Subcutaneous preadipocyte (primary cell): Measurements from ENCODE around the gene GLRX3. TPM values are rescaled to one million over a fixed set of nuclear protein-coding genes. Genes with fewer than 3 reads are reported as not detected.

Experiments
- total RNA-seq: library from RNA; depleted of rRNA; stranded (reverse); fragments of >200 nt; gene quantifications from 2 replicates; pipeline ENCODE4 v1.2.3, GENCODE V29; 2012

Gene GLRX3
- 86.0 and 88.8 TPM in 2 replicates for total RNA-seq

DNA sequence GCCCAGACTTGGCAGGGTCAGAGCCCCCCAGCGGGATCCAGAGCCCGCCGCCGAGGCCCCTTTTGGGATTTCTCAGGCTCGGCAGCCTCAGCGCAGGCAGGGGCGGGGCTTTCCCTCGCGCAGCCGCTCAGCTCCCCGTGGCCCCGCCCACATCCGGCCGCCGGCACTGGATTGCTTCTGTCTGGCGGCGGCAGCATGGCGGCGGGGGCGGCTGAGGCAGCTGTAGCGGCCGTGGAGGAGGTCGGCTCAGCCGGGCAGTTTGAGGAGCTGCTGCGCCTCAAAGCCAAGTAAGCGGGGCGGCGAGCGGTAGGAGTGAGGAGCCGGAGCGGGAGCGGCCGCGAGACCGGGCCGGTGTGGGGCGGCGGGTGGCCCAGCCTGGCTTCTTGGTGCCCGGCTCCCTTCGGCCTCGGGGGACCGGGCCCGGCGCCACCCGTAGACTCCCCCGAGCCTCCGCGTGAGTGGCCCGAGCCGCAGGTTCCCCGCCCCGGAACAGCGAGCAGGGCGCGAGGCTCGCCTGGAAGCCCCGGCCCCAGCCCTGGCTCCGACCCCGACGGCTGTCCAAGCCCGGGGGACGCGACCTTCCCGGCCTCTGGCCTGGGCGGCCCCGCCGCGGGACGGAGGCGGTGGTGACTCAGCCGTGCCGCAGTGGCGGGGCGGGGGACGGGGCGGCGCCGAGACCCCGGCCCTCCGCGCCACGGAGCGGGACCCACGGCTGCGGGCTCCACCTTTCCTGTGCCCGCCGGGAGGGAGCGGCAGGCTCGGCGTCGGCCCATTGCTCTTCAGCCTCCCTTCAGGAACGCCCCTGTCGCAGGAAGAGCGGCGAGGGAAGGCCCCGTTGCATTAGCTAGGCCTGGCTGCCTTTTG is at the start of gene GLRX3:
TSS of gene GLRX3 (plus strand) at position 166 of the 864 bp plus-strand sequence. CDS start at position 196, 30 bp downstream.

GRCh38 chr10:130110246-130111112 is 25.7 kb upstream of the GLRX3 start, which contains the start of gene C10orf143:
Gene C10orf143, minus strand, starts transcription at chr10:130110830. Its CDS starts 58 bp downstream, at chr10:130110772.

Other genes with a start within 250 kb of the GLRX3 start
- gene EBF3, start 172.1 kb upstream of the GLRX3 start, total RNA-seq: 19.8 and 22.5 TPM in 2 replicates
- gene C10orf143, start 25.6 kb upstream of the GLRX3 start, total RNA-seq: 0.39 and 1.1 TPM in 2 replicates